ENCODE data around the gene DYNC1H1.

The DYNC1H1 gene

DNA sequence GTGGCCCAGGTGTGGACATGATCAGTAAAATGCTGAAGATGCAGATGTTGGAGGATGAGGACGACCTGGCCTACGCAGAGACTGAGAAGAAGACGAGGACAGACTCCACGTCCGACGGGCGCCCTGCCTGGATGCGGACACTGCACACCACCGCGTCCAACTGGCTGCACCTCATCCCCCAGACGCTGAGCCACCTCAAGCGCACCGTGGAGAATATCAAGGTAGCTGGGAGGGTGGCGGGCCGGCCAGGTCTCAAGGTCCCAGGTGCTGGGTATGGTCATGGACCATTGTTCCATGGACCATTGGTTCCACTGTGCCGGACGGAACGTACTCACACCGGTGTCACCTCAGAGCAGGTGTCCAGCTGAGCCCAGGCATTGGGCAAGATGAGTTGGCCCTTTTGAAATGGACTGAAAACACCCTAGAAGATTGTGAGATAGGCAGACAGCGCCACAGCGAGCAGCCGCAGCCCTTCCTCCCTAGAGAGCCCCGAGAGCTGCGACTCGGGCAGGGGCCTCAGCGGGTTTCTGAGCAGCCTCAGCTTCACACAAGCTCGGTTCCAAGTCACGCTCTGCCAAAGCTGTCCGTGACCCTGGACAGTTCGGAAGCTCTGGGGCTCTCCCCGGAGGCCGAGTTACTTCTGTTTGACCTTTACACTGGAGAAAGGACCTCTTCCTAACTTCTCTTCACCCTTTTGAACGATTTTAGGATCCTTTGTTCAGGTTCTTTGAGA is 83.6 kb downstream of the DYNC1H1 start:
- H3K36me3 Mint-ChIP-seq (ENCODE audit: insufficient read depth) = peaks cover 70% of the 10 kb centered on the region
- H3K27me3 Mint-ChIP-seq = no peaks in the 10 kb centered on the region
- H3K9me3 Mint-ChIP-seq = no peaks in the 10 kb centered on the region
- no peak for DNase-seq
- H3K4me1 Mint-ChIP-seq (ENCODE audit: low read depth in 2 of 2) = no peaks in the 10 kb centered on the region
- H3K4me3 Mint-ChIP-seq = no peak overlapping the region
- ATAC-seq (replicated peaks) = no peak
- peak overlapping the region in 1 of 2 donors; percentile 49 for H3K27ac Mint-ChIP-seq

DNA sequence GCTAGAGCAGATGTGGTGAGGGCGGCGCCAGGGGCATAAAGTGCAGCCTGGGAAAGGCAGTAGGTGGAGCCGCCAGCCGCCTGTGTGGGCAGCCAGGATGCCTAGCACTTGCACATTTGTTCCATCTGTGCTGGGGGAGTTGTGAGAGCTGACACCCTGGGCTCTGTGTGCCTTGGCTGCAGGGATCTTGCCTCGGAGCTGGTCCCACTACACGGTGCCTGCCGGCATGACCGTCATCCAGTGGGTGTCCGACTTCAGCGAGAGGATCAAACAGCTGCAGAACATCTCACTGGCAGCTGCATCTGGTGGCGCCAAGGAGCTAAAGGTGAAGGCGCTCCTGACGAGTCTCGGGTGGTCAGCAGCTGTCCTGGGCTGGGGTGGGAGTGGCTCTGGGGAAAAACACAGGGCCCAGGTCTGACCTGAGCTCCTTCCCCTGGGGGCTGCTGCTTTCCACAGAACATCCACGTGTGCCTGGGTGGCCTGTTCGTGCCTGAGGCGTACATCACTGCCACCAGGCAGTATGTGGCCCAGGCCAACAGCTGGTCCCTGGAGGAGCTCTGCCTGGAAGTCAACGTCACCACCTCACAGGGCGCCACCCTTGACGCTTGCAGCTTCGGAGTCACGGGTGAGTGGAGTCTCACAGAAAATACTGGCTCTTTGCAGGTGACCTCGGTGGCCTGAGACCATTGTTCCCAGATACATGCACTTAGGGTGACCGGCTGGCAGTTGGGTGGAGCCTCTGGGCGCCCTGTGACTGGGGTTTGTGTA is 85.1 kb downstream of the DYNC1H1 start:
- DNase-seq (no peak), ATAC-seq (replicated peaks) (no peak)
- Mint-ChIP-seq H3K27me3 (no peaks in the 10 kb centered on the region), H3K36me3 (ENCODE audit: insufficient read depth) (peaks cover 66% of the 10 kb centered on the region), H3K9me3 (no peaks in the 10 kb centered on the region), H3K4me3 (no peak overlapping the region), H3K27ac (peak overlapping the region in 1 of 2 donors; percentile 49), H3K4me1 (ENCODE audit: low read depth in 2 of 2) (no peaks in the 10 kb centered on the region)

DNA sequence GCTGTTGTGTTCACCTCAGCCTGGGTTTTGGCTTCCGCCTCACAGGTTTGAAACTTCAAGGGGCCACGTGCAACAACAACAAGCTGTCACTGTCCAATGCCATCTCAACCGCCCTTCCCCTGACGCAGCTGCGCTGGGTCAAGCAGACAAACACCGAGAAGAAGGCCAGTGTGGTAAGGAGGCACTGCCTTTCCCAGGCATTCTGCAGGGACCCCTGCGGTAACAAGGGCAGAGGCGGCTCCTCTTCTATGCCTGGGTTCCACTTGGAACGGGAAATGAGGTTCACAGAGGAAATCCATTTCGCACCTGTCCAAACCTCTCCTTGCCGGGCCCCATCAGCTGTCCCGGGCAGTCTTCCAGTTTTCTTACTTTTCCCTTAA is 85.6 kb downstream of the DYNC1H1 start:
- Mint-ChIP-seq H3K4me1 (ENCODE audit: low read depth in 2 of 2) (peaks cover 0 to 1% of the 10 kb centered on the region in 2 donors), H3K27ac (peak overlapping the region in 1 of 2 donors; percentile 82), H3K4me3 (no peak overlapping the region), H3K9me3 (no peaks in the 10 kb centered on the region), H3K36me3 (ENCODE audit: insufficient read depth) (peaks cover 63% of the 10 kb centered on the region), H3K27me3 (no peaks in the 10 kb centered on the region)
- no peak for DNase-seq
- ATAC-seq (replicated peaks) = no peak

DNA sequence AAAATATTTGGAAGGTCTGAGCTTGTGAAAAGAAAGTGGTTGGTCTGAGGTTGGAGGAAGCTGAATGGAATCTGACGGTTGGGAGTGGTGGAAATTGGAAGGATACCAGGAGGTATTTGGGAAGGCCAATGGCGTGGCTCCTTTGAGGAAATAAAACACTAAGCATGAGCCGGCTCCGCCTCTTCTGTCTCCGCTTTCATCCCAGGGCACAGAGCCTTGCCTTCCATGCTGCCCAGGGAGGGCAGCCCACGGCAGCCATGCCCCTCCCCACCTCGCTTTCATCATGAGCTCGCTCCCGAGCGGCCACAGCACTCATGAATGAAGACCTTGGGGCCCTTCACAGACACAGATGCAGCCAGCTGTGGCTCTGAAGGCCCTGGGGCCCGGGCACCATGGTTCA is 86.3 kb downstream of the DYNC1H1 start:
- peaks cover 57% of the 10 kb centered on the region for H3K36me3 Mint-ChIP-seq (ENCODE audit: insufficient read depth)
- H3K27me3 Mint-ChIP-seq = no peaks in the 10 kb centered on the region
- DNase-seq = no peak
- H3K27ac Mint-ChIP-seq = peak overlapping the region in 1 of 2 donors; percentile 82
- no peak for ATAC-seq (replicated peaks)
- H3K9me3 Mint-ChIP-seq = no peaks in the 10 kb centered on the region
- H3K4me1 Mint-ChIP-seq (ENCODE audit: low read depth in 2 of 2) = peaks cover 3 to 5% of the 10 kb centered on the region in 2 donors
- no peak overlapping the region for H3K4me3 Mint-ChIP-seq

DNA sequence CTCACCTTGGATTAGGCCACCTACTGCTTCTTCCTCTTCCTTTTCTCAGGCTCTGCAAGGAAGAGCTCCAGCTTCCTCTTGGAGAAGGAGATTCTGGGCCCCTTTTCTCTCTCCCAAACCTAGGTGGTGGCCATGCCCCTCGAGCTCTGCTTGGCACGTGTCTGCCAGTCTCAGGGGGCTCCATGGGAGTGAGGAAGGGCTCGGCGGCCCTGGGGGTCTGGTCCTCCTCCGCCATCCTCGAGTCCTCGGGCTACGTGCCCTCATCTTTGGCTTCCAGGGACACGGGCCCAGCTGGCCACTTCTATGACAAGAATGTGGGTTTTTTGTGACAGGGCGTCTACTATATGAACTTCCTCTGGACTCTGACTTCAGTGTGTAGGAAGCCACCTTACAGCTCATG is 88.1 kb downstream of the DYNC1H1 start:
- no peak for ATAC-seq (replicated peaks)
- H3K36me3 Mint-ChIP-seq (ENCODE audit: insufficient read depth) = peaks cover 50% of the 10 kb centered on the region
- H3K27ac Mint-ChIP-seq = no peak overlapping the region

DNA sequence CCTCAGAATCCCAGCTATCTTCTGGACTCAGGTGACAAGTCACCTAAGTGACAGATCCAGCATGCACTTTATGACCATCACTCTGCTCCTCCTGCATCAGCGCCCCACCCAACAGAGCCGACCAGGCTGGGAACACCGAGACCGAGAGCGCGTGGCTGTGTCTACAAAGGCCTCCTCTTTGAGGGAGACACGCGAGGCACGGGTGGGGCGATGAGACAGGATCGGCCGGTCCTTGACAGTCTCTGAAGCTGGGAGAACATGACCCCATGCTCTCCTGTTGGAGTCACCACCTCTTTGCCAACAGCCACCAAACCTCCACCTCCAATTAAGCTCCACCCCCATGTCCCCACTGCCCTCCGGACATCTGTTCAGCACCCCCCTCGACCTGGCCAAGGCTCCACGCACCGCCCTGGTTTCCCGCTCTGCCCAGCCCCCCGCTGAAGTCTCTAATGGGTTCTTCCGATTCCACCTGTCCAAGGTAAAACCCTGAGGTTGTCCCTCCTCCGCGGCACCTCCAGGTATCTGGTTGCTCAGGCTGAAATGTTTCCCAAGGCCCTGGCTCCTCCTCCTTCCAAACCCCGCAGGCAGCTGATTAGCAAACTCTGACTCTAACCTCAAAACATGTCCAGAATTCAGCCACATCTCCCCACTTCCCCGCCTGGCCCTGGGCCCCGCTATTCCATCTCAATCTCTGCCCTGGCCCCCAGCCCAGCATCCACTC is 91.0 kb downstream of the DYNC1H1 start:
- H3K27ac Mint-ChIP-seq = peak overlapping the region in 1 of 2 donors; percentile 64

More for the DNA sequence above, 88.1 kb downstream of the DYNC1H1 start:
- H3K9me3 Mint-ChIP-seq = no peaks in the 10 kb centered on the region
- no peaks in the 10 kb centered on the region for H3K27me3 Mint-ChIP-seq
- no peak overlapping the region for H3K4me3 Mint-ChIP-seq
- no peak for DNase-seq
- peaks cover 20 to 24% of the 10 kb centered on the region in 2 donors for H3K4me1 Mint-ChIP-seq (ENCODE audit: low read depth in 2 of 2)

DNA sequence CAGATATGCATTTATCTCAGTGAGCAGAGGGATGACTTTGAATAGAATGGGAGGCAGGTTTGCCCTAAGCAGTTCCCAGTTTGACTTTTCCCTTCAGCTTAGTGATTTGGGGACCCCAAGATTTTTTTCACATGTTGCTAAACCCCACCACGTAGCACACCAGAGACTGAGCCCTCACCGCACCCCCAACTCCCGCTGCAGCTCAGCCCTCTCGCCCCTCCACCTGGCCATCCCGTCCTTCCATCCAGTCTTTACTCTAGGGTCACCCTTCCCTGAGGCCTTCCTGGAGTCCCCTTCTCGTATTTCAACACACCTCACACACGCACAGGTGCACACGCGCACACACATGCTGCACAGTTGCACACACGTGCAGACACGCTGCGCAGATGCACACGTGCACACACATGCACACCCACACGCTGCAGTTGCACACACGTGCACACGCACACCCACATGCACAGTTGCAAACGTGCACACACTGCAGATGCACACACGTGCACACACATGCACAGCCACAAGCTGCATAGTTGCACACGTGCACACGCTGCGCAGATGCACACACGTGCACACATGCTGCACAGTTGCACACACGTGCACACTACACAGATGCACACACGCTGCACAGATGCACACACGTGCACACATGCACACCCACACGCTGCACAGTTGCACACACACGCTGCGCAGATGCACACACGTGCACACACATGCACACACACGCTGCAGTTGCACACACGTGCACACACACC is 92.5 kb downstream of the DYNC1H1 start:
- H3K4me3 Mint-ChIP-seq = peak overlapping the region; percentile 72 to 73
- H3K4me1 Mint-ChIP-seq (ENCODE audit: low read depth in 2 of 2) = peaks cover 30 to 39% of the 10 kb centered on the region in 2 donors
- no peak for ATAC-seq (replicated peaks)
- no peak overlapping the region for H3K27ac Mint-ChIP-seq
- H3K27me3 Mint-ChIP-seq = no peaks in the 10 kb centered on the region
- no peaks in the 10 kb centered on the region for H3K9me3 Mint-ChIP-seq
- peaks cover 16% of the 10 kb centered on the region for H3K36me3 Mint-ChIP-seq (ENCODE audit: insufficient read depth)
- no peak for DNase-seq

More for the DNA sequence above, 91.0 kb downstream of the DYNC1H1 start:
- ATAC-seq (replicated peaks) = no peak
- Mint-ChIP-seq H3K9me3 (no peaks in the 10 kb centered on the region), H3K4me3 (no peak overlapping the region), H3K4me1 (ENCODE audit: low read depth in 2 of 2) (peaks cover 30 to 39% of the 10 kb centered on the region in 2 donors), H3K27me3 (no peaks in the 10 kb centered on the region), H3K36me3 (ENCODE audit: insufficient read depth) (peaks cover 25% of the 10 kb centered on the region)
- DNase-seq = no peak

DNA sequence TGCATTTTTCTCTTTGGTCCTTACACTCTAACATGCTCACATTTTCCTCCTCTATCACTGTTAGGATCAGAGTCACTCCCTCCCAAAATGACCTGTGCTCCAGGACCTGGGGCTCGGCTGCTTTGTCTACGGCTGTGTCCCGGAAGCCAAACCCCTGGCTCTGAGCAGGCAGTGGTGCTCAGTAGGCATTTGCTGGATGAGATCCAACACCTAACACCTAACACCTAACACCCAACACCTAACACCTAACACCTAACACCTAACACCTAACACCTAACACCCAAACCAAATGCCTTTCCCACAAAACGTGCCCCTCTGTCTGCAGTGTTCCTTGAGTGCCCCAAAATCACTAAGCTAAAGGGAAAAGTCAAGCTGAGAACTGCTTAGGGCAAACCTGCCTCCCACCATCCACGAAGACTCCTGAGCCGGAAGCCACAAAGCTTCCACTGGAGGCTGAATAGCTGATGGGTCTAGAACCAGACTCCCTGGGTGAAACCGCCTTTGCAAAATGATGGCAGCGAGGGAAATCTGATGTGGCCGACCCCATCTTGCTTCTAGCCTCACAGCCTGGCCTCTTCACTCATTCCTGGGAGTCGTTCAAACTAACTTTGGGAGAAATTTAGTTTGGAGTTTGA is 93.2 kb downstream of the DYNC1H1 start:
- Mint-ChIP-seq H3K9me3 (no peaks in the 10 kb centered on the region), H3K4me1 (ENCODE audit: low read depth in 2 of 2) (peaks cover 30 to 39% of the 10 kb centered on the region in 2 donors), H3K27ac (no peak overlapping the region), H3K27me3 (no peaks in the 10 kb centered on the region), H3K36me3 (ENCODE audit: insufficient read depth) (peaks cover 16% of the 10 kb centered on the region), H3K4me3 (peak overlapping the region; percentile 72 to 73)
- ATAC-seq (replicated peaks) = peak; percentile 96
- peak; percentile 30 to 35 (median 34) for DNase-seq

DNA sequence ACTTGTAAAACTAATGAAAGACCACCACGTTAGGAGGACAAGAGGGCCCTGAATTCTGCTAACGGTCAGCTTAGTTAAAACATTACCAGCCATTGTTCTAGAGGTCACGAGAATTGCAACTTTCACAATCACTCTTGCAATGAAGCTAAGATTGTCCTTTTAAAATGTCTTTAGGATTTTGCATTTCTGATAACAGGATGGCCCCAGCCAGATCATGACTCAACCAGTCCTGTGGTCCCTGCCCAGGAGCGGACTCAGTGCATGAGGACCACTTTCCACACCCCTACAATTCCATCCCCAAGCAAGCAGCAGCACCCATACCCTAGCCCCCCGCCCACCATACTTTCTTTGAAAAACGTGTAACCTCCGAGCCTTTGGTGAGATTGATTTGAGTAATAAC is 93.8 kb downstream of the DYNC1H1 start:
- H3K27ac Mint-ChIP-seq = no peak overlapping the region
- ATAC-seq (replicated peaks) (no peak), DNase-seq (no peak)
- H3K27me3 Mint-ChIP-seq = no peaks in the 10 kb centered on the region
- peaks cover 30 to 39% of the 10 kb centered on the region in 2 donors for H3K4me1 Mint-ChIP-seq (ENCODE audit: low read depth in 2 of 2)
- peak overlapping the region; percentile 72 to 73 for H3K4me3 Mint-ChIP-seq
- no peaks in the 10 kb centered on the region for H3K9me3 Mint-ChIP-seq
- peaks cover 16% of the 10 kb centered on the region for H3K36me3 Mint-ChIP-seq (ENCODE audit: insufficient read depth)

DNA sequence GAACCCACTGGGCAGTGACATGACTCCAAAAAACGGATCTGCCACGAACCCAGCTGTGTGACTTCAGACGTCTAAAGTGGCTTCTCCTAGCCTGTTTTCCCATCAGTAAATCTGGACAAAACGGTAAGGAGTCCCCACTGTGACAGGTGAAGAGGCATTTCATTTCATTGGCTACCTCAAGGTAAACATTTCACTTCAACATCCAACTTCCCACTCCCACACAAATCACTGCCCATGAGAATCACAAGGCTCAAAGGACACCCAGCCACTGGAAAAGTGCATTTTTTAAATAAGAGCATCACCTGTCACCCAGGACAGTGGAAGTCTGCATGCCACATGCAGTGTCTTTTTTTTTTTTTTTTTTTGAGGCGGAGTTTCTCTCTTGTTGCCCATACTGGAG is 94.6 kb downstream of the DYNC1H1 start:
- peaks cover 9% of the 10 kb centered on the region for H3K36me3 Mint-ChIP-seq (ENCODE audit: insufficient read depth)
- ATAC-seq (replicated peaks) = no peak
- no peak for DNase-seq
- H3K9me3 Mint-ChIP-seq = no peaks in the 10 kb centered on the region
- peaks cover 30 to 39% of the 10 kb centered on the region in 2 donors for H3K4me1 Mint-ChIP-seq (ENCODE audit: low read depth in 2 of 2)
- H3K27me3 Mint-ChIP-seq = no peaks in the 10 kb centered on the region
- H3K27ac Mint-ChIP-seq = no peak overlapping the region
- H3K4me3 Mint-ChIP-seq = peak overlapping the region; percentile 72 to 73

DNA sequence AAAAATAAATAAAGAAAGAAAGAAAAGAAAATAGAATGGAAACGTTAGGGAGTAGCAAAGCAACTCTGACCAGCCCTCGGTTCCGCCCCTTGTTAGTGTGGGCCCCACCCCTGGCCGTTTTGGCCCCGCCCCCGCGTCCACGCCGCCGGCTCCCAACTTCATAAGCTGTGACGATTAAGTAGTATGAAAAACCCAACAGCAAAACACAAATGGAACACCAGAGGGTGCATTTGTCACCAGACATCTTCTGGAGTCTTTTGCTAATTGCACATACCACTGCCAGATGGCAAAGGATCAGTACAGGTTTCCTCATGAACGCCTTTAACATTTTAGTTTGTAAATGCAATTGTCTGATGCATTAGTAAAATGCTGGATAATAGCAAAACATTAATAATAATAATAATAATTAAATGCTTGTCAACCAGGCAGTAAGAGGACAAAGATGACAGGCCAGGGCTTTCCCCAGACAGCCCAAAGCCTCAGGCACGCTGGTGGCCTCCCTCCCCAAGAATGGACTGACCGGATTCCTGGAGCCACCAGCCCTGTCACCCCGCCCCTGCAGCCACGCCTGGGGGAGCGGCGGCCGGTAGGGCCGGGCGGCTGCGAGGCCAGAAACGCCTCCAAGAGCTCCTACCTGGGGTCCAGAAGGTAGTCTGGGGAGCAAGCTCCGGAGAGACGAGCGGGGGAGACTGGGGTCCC is 98.9 kb downstream of the DYNC1H1 start:
- DNase-seq = peak; percentile 58 to 65 (median 61)
- Mint-ChIP-seq H3K36me3 (ENCODE audit: insufficient read depth) (no peaks in the 10 kb centered on the region), H3K27me3 (no peaks in the 10 kb centered on the region), H3K9me3 (no peaks in the 10 kb centered on the region), H3K4me1 (ENCODE audit: low read depth in 2 of 2) (peaks cover 3 to 7% of the 10 kb centered on the region in 2 donors), H3K4me3 (no peak overlapping the region), H3K27ac (no peak overlapping the region)
- ATAC-seq (replicated peaks) = peak; percentile 95

DNA sequence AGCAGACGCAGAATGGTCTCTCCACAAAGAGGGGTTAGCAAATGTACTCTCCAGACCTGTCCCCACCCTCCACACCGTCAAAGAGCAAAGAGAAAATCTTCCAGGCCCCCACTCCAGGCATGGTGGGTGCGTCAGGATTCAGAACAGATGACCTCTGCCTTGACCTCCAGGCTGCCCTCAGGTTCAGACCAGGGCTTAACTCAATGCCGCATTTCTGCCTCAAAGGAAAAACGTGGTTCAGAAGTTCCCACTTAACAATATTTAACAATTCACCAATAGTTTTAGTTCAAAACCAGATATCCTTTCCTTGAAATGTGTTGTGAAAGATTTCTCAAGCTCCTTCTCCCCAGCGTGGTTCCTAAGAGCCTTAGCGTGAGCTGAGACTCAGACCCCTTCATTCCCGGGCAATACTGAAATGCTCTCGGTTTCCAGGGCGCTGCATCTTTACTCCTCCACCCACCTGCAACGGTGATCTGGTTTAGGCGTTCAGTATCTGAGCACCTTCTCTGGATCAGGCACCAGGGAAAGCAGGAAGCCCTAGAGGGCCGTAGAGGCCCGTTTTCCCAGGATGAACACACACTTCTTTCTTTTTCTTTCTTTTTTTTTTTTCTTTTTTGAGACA is 99.5 kb downstream of the DYNC1H1 start:
- Mint-ChIP-seq H3K27me3 (no peaks in the 10 kb centered on the region), H3K4me1 (ENCODE audit: low read depth in 2 of 2) (peaks cover 1 to 3% of the 10 kb centered on the region in 2 donors), H3K27ac (no peak overlapping the region), H3K9me3 (no peaks in the 10 kb centered on the region), H3K4me3 (no peak overlapping the region), H3K36me3 (ENCODE audit: insufficient read depth) (no peaks in the 10 kb centered on the region)
- ATAC-seq (replicated peaks) (no peak), DNase-seq (no peak)
